Parathyroid adenoma (tissue), 2 donors: ENCODE measurements around the gene NISCH.

Experiments
- H2AFZ ChIP-seq: fragments of 300-600 bp; sonication (generic); one replicate; pipeline ENCODE4 v1.7.0; 2017; ENCODE audit warnings: antibody characterized with exemption, mild to moderate bottlenecking
- H3K27ac ChIP-seq: fragments of 300-600 bp; sonication (generic); one replicate; pipeline ENCODE4 v1.7.0; 2017
- H3K27me3 ChIP-seq: fragments of 300-600 bp; sonication (generic); one replicate; pipeline ENCODE4 v1.7.0; 2017; ENCODE audit warnings: low read length; ENCODE audit not compliant: control insufficient read depth, insufficient read depth
- H3K36me3 ChIP-seq: fragments of 300-600 bp; sonication (generic); one replicate; pipeline ENCODE4 v1.7.0; 2017; ENCODE audit warnings: low read length; ENCODE audit not compliant: control insufficient read depth, insufficient read depth
- H3K4me1 ChIP-seq: fragments of 300-600 bp; sonication (generic); one replicate; pipeline ENCODE4 v1.7.0; 2017; ENCODE audit warnings: control low read depth
- H3K4me2 ChIP-seq: fragments of 300-600 bp; sonication (generic); one replicate; pipeline ENCODE4 v1.7.0; 2017; ENCODE audit warnings: low read length
- H3K4me3 ChIP-seq: fragments of 300-600 bp; sonication (generic); one replicate; pipeline ENCODE4 v1.7.0; 2017; ENCODE audit warnings: low read depth, low read length
- H3K79me2 ChIP-seq: fragments of 300-600 bp; sonication (generic); one replicate; pipeline ENCODE4 v1.7.0; 2017; ENCODE audit warnings: control low read depth
- H3K9ac ChIP-seq: fragments of 300-600 bp; sonication (generic); one replicate; pipeline ENCODE4 v1.7.0; 2017; ENCODE audit warnings: mild to moderate bottlenecking
- H3K9me3 ChIP-seq: fragments of 300-600 bp; sonication (generic); one replicate; pipeline ENCODE4 v1.7.0; 2017; ENCODE audit warnings: low read length; ENCODE audit not compliant: control insufficient read depth
- TF ChIP-seq, protein P1 (sequence below): fragments of 300-600 bp; sonication (generic); IDR thresholded peaks from one replicate; pipeline ENCODE4 v1.7.0; 2017; ENCODE audit warnings: antibody characterized with exemption, mild to moderate bottlenecking
- donor health status: primary hyperparathyroidism.

The NISCH gene

GRCh38 chr3:52458031-52458760 lies 2.8 kb downstream of the NISCH start:
- Histone ChIP-seq H3K9me3 (no peaks in the 10 kb centered on the region), H3K4me3 (no peak overlapping the region), H3K79me2 (peaks cover 3% of the 10 kb centered on the region), H3K27ac (no peak overlapping the region), H3K36me3 (no peaks in the 10 kb centered on the region), H3K27me3 (no peaks in the 10 kb centered on the region), H3K9ac (no peak overlapping the region), H3K4me1 (peaks cover 11% of the 10 kb centered on the region), H2AFZ (no peak overlapping the region), H3K4me2 (no peak overlapping the region)
- TF ChIP-seq, protein P1, sequence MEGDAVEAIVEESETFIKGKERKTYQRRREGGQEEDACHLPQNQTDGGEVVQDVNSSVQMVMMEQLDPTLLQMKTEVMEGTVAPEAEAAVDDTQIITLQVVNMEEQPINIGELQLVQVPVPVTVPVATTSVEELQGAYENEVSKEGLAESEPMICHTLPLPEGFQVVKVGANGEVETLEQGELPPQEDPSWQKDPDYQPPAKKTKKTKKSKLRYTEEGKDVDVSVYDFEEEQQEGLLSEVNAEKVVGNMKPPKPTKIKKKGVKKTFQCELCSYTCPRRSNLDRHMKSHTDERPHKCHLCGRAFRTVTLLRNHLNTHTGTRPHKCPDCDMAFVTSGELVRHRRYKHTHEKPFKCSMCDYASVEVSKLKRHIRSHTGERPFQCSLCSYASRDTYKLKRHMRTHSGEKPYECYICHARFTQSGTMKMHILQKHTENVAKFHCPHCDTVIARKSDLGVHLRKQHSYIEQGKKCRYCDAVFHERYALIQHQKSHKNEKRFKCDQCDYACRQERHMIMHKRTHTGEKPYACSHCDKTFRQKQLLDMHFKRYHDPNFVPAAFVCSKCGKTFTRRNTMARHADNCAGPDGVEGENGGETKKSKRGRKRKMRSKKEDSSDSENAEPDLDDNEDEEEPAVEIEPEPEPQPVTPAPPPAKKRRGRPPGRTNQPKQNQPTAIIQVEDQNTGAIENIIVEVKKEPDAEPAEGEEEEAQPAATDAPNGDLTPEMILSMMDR, result no peak

DNA sequence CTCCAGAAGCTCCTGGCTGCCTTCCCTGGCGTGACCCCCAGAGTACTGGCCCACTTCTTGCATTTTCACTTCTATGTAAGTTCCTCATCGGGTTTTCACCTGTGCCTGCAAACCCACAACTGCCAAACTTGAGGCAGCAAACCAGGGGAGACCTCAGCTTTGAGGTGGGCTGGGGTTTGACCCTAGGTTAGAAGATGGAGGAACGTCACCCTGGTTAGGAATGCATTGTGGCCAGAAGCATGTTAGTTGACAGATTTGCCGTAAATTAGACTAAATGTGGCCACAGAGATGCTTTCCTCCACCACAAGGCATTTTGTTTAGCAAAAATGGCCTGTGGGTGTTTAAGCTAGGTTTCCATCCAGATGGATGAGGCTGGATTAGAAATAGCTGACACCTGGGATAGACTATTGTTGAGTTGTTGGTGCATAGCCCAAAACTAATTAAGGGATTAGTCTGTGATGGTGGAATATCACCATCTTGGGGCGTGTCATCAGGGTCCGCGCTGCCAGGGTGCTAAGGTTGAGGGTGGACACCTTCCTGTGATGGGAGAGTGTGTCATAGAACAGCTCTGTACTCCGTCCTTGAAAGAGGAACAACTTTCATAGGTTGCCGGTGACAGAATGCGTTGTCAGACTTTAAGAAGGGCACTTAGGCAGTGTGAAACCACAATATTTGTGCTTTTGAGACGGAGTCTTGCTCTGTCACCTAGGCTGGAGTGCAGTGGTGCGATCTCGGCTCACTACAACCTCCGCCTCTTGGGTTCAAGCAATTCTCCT lies 3.6 kb downstream of the NISCH start:
- Histone ChIP-seq H3K36me3 (no peaks in the 10 kb centered on the region), H3K79me2 (peaks cover 3% of the 10 kb centered on the region), H3K27me3 (no peaks in the 10 kb centered on the region), H3K4me2 (no peak overlapping the region), H3K4me1 (peaks cover 11% of the 10 kb centered on the region), H3K4me3 (no peak overlapping the region), H3K9ac (no peak overlapping the region), H3K27ac (no peak overlapping the region), H2AFZ (no peak overlapping the region), H3K9me3 (no peaks in the 10 kb centered on the region)
- TF ChIP-seq, protein P1, result no peak

DNA sequence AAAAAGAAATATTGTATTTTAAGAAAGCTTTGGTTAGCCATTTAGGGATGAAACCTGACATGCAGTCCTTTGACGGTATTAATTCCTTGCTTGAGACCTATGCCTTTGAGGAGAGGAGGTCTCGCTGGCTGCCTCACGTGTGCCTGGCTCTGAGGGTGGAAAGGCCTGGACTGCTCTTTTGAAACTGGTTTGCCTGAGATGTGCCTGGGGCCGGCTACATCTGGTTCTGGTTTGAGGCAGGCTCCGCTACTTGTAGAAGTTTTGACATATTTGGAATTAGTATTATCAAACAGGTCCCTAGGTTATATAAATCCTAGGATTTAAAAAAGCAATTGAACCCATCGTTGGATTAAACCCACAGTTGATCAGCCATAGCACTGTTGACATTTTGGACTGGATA lies 6.5 kb downstream of the NISCH start:
- no peak overlapping the region for H3K27ac ChIP-seq
- no peak overlapping the region for H3K4me2 ChIP-seq
- H3K27me3 ChIP-seq, result no peaks in the 10 kb centered on the region
- no peak overlapping the region for H2AFZ ChIP-seq
- no peaks in the 10 kb centered on the region for H3K4me1 ChIP-seq
- TF ChIP-seq, protein P1, result no peak
- no peak overlapping the region for H3K4me3 ChIP-seq
- H3K9ac ChIP-seq, result no peak overlapping the region
- no peaks in the 10 kb centered on the region for H3K36me3 ChIP-seq
- H3K79me2 ChIP-seq, result peaks cover 3% of the 10 kb centered on the region
- no peaks in the 10 kb centered on the region for H3K9me3 ChIP-seq

GRCh38 chr3:52463416-52463815 lies 8.0 kb downstream of the NISCH start:
- H3K79me2 ChIP-seq, result peaks cover 5% of the 10 kb centered on the region
- no peak overlapping the region for H3K9ac ChIP-seq
- H2AFZ ChIP-seq, result no peak overlapping the region
- TF ChIP-seq, protein P1, result no peak
- no peak overlapping the region for H3K27ac ChIP-seq
- no peaks in the 10 kb centered on the region for H3K9me3 ChIP-seq
- no peaks in the 10 kb centered on the region for H3K36me3 ChIP-seq
- no peaks in the 10 kb centered on the region for H3K27me3 ChIP-seq
- H3K4me1 ChIP-seq, result no peaks in the 10 kb centered on the region
- no peak overlapping the region for H3K4me2 ChIP-seq
- no peak overlapping the region for H3K4me3 ChIP-seq
